ENCODE data around the gene IGF2BP2.
"Not testable (repeated sequence)": the region's sequence is repeated elsewhere in the genome, so short reads cannot be mapped to it uniquely, and the experiment has no call there.

Gene IGF2BP2

GRCh38 chr3:185797993-185798830 is 26.6 kb downstream of the IGF2BP2 start:
- no peak for DNase-seq

- DNase-seq: no peak
These were observed 27.5 kb downstream of the IGF2BP2 start for GRCh38 chr3:185797108-185797881.

GRCh38 chr3:185796431-185797107 is 28.3 kb downstream of the IGF2BP2 start:
- DNase-seq: peak; percentile 22

GRCh38 chr3:185793381-185793780 is 31.5 kb downstream of the IGF2BP2 start:
- DNase-seq: no peak

- no peak for DNase-seq
These were observed 31.9 kb downstream of the IGF2BP2 start for GRCh38 chr3:185792955-185793354.

GRCh38 chr3:185789891-185790830 is 34.7 kb downstream of the IGF2BP2 start:
- no peak for DNase-seq

GRCh38 chr3:185789134-185789533 is 35.7 kb downstream of the IGF2BP2 start:
- no peak for DNase-seq

- no peak for DNase-seq
These were observed 36.5 kb downstream of the IGF2BP2 start for GRCh38 chr3:185788292-185788691.

GRCh38 chr3:185786956-185787877 is 37.6 kb downstream of the IGF2BP2 start:
- DNase-seq: no peak

- not testable (repeated sequence) for DNase-seq
These were observed 38.6 kb downstream of the IGF2BP2 start for GRCh38 chr3:185786258-185786657.

GRCh38 chr3:185784317-185784716 is 40.5 kb downstream of the IGF2BP2 start:
- DNase-seq: no peak

GRCh38 chr3:185781759-185782158 is 43.1 kb downstream of the IGF2BP2 start:
- no peak for DNase-seq

GRCh38 chr3:185779461-185779860 is 45.4 kb downstream of the IGF2BP2 start:
- DNase-seq: no peak

GRCh38 chr3:185778821-185779220 is 46.0 kb downstream of the IGF2BP2 start:
- no peak for DNase-seq

- no peak for DNase-seq
These were observed 46.7 kb downstream of the IGF2BP2 start for GRCh38 chr3:185778094-185778493.

- no peak for DNase-seq
These were observed 54.7 kb downstream of the IGF2BP2 start for GRCh38 chr3:185770109-185770508.

GRCh38 chr3:185768578-185768982 is 56.3 kb downstream of the IGF2BP2 start:
- peak; percentile 9 for DNase-seq

- no peak for DNase-seq
These were observed 57.7 kb downstream of the IGF2BP2 start for GRCh38 chr3:185767002-185767688.

- DNase-seq: no peak
These were observed 58.4 kb downstream of the IGF2BP2 start for GRCh38 chr3:185766329-185767001.

- DNase-seq: no peak
These were observed 59.9 kb downstream of the IGF2BP2 start for GRCh38 chr3:185764980-185765370.
